HepG2 (cell line): ENCODE measurements around the gene MTHFD1L. TPM values are rescaled to one million over a fixed set of nuclear protein-coding genes. Genes with fewer than 3 reads are reported as not detected.

Experiments
- AGO2 ChIP-seq: fragments of 200-400 bp; formaldehyde crosslinking; optimal IDR thresholded peaks from 2 replicates; pipeline ENCODE3; 2017; ENCODE audit warnings: mild to moderate bottlenecking, low read depth, low read length, moderate library complexity
- BCLAF1 ChIP-seq: fragments of 450-650 bp; IDR thresholded peaks from 2 replicates; pipeline ENCODE4 v1.6.1; 2017; ENCODE audit warnings: mild to moderate bottlenecking
- DDIT3 ChIP-seq: sonication (generic); formaldehyde crosslinking; IDR thresholded peaks from 2 replicates; pipeline ENCODE4 v1.4.0; 2020; ENCODE audit warnings: mild to moderate bottlenecking, missing genetic modification reagents
- HNF4G ChIP-seq, 2 experiments: sonication (generic) in 1 of 2; formaldehyde crosslinking in 1 of 2; IDR thresholded peaks; 2 replicates each; pipeline versions ENCODE4 v1.4.0 to v1.6.1; 2011 to 2020; ENCODE audit warnings: borderline replicate concordance in 2 of 2, low read depth in 2 of 2, mild to moderate bottlenecking in 2 of 2, low read length in 1 of 2, missing genetic modification reagents in 1 of 2, moderate library complexity in 1 of 2
- IRF2 ChIP-seq: IDR thresholded peaks from 2 replicates; pipeline ENCODE4 v1.6.1; 2018; ENCODE audit warnings: missing genetic modification reagents, missing compliant biosample characterization
- MXD3 ChIP-seq: IDR thresholded peaks from 2 replicates; pipeline ENCODE4 v1.6.1; 2016; ENCODE audit warnings: mild to moderate bottlenecking, missing biosample characterization, missing genetic modification reagents
- STAG1 ChIP-seq: sonication (generic); formaldehyde crosslinking; IDR thresholded peaks from 2 replicates; pipeline ENCODE4 v1.4.0; 2020; ENCODE audit warnings: missing genetic modification reagents
- THAP9 ChIP-seq: sonication (generic); formaldehyde crosslinking; IDR thresholded peaks from 2 replicates; pipeline ENCODE4; 2020; ENCODE audit warnings: missing genetic modification reagents, mild to moderate bottlenecking, borderline replicate concordance
- ZIK1 ChIP-seq: sonication (generic); formaldehyde crosslinking; IDR thresholded peaks from 2 replicates; pipeline ENCODE4 v1.5.0; 2020; ENCODE audit warnings: mild to moderate bottlenecking, low read depth, missing genetic modification reagents, borderline replicate concordance
- ZNF20 ChIP-seq: sonication (generic); formaldehyde crosslinking; IDR thresholded peaks from 2 replicates; pipeline ENCODE4 v1.4.0; 2020; ENCODE audit warnings: mild to moderate bottlenecking, moderate library complexity, missing genetic modification reagents
- ZNF251 ChIP-seq: sonication (generic); formaldehyde crosslinking; IDR thresholded peaks from 2 replicates; pipeline ENCODE4 v1.9.0; 2021; ENCODE audit warnings: mild to moderate bottlenecking, missing genetic modification reagents
- ZNF33A ChIP-seq: sonication (generic); formaldehyde crosslinking; IDR thresholded peaks from 2 replicates; pipeline ENCODE4 v1.5.1; 2020; ENCODE audit warnings: missing genetic modification reagents, mild to moderate bottlenecking, moderate library complexity, borderline replicate concordance
- ZNF530 ChIP-seq: sonication (generic); formaldehyde crosslinking; IDR thresholded peaks from 2 replicates; pipeline ENCODE4 v1.5.0; 2020; ENCODE audit warnings: low read depth, mild to moderate bottlenecking, missing genetic modification reagents
- ZNF597 ChIP-seq: sonication (generic); formaldehyde crosslinking; IDR thresholded peaks from 2 replicates; pipeline ENCODE4 v1.5.0; 2020; ENCODE audit warnings: missing genetic modification reagents
- ZNF740 ChIP-seq: sonication (generic); formaldehyde crosslinking; IDR thresholded peaks from 2 replicates; pipeline ENCODE4 v1.4.0; 2020; ENCODE audit warnings: missing genetic modification reagents
- polyA plus RNA-seq, 8 experiments: library from polyadenylated mRNA; depleted of rRNA in 3 of 8; stranded (reverse) in 7 of 8; unstranded in 1 of 8; fragments of >200 nt; fragmentation: Illumina TruSeq in 4 of 8; extraction: Trizol in 4 of 8; gene quantifications; 2 replicates each; pipeline versions ENCODE4 v1.2.1 to v1.2.3, GENCODE V29; 2011 to 2016; ENCODE audit warnings: low read depth in 4 of 8, missing spikeins in 1 of 8, mixed read lengths in 1 of 8; ENCODE audit not compliant: insufficient read depth in 1 of 8
- total RNA-seq, 5 experiments: library from RNA; depleted of rRNA; stranded (reverse); fragments of >200 nt; fragmentation: Illumina TruSeq; extraction: Trizol; gene quantifications; 2 replicates each; pipeline ENCODE4 v1.2.3, GENCODE V29; 2016; ENCODE audit warnings: low read depth in 1 of 5

MTHFD1L gene
- total and polyA plus RNA-seq, 2 of the 13 experiments (the other 11 are each of a cell fraction or from before 2014, with no cell fraction given) = 24.0 to 39.6 TPM

- TF ChIP-seq ZIK1 (CRISPR knock-in tag) (0 out of 2 replicates have a peak, but pooled peaks have one; percentile 42), HNF4G (IDR thresholded peaks at IDR 0.05; ENCODE audit: borderline replicate concordance, low read depth, low read length) (peak; percentile 83), HNF4G (CRISPR knock-in tag; IDR thresholded peaks at IDR 0.05; ENCODE audit: borderline replicate concordance, low read depth) (peak; percentile 66; the same call in 1 of the 2 replicates), THAP9 (CRISPR knock-in tag) (no peak), ZNF597 (no peak), ZNF33A (CRISPR knock-in tag) (no peak), BCLAF1 (no peak), STAG1 (CRISPR knock-in tag) (no peak), ZNF251 (CRISPR knock-in tag) (no peak), ZNF530 (CRISPR knock-in tag) (no peak), MXD3 (no peak), ZNF20 (no peak), AGO2 (no peak), IRF2 (no peak), DDIT3 (CRISPR knock-in tag) (no peak), ZNF740 (CRISPR knock-in tag) (no peak)
Measured at GRCh38 chr6:151067684-151068596, 202.4 kb downstream of the MTHFD1L start (continued).
